K562 (cell line): ENCODE data around the gene EIF1. TPM values are rescaled to one million over a fixed set of nuclear protein-coding genes. Genes with fewer than 3 reads are reported as not detected.
"Not testable (repeated sequence)": the region's sequence is repeated elsewhere in the genome, so short reads cannot be mapped to it uniquely, and the experiment has no call there.

ENCODE experiments used
- ATAC-seq: fragments of 200-7000 bp; cut with Tn5 transposase; 3 replicates; pipeline ENCODE4 v1.9.1; 2020; ENCODE audit warnings: moderate library complexity
- BruUV-seq: library from RNA; stranded (reverse); fragments of 400-500 nt; replicated peaks from 2 replicates; lab custom pipeline; 2021; lab: Mats Ljungman, UMichigan
- CTCF ChIA-PET: fragments of 300-600 bp; formaldehyde crosslinking; extraction: SDS; loops from one replicate; lab custom pipeline; 2021; ENCODE audit warnings: low intra/inter-chr PET ratio; lab: Yijun Ruan, JAX
- POLR2A ChIA-PET: fragments of 300-600, 350-650 bp; sonication (Branson Sonifier 250); formaldehyde crosslinking; extraction: SDS; loops from one replicate; lab custom pipeline; 2021; ENCODE audit warnings: antibody characterized with exemption, inconsistent platforms; lab: Yijun Ruan, JAX
- DNase-seq, 4 experiments: peaks; one replicate each; pipeline versions ENCODE4 v3.0.0 to v3.0.0-alpha.2; 2011 to 2018; ENCODE audit warnings: low spot score in 3 of 4, mixed read lengths in 3 of 4; ENCODE audit errors: extremely low read depth in 1 of 4
- FAIRE-seq: peaks from 2 replicates; lab custom pipeline; 2011; peaks lifted over from hg19 to GRCh38; lab: Jason Lieb, UNC
- H2AFZ ChIP-seq: 2 replicates; pipeline ENCODE4 v1.6.0; 2011; ENCODE audit warnings: low read depth, low read length, control low read depth, inconsistent platforms
- H3K27ac ChIP-seq: fragments of 200-600 bp; 3 replicates; pipeline ENCODE4 v1.8.0; 2011; ENCODE audit warnings: low read depth, mild to moderate bottlenecking, control low read depth, inconsistent platforms, low read length, moderate library complexity, mixed read lengths; ENCODE audit errors: extremely low read depth
- H3K27me3 ChIP-seq, 2 experiments: fragments of 300-600 bp in 1 of 2; 2 replicates in 1 of 2; 3 replicates in 1 of 2; pipeline versions ENCODE4 v1.6.0 to v1.8.0; 2011; ENCODE audit warnings: inconsistent platforms in 2 of 2, low read length in 2 of 2, mild to moderate bottlenecking in 1 of 2, mixed read lengths in 1 of 2, moderate library complexity in 1 of 2; ENCODE audit not compliant: control insufficient read depth in 2 of 2, insufficient read depth in 2 of 2
- H3K36me3 ChIP-seq: fragments of 300-600 bp; 3 replicates; pipeline ENCODE4 v1.8.0; 2011; ENCODE audit warnings: mild to moderate bottlenecking, low read length, inconsistent platforms; ENCODE audit not compliant: control insufficient read depth, insufficient read depth
- H3K4me1 ChIP-seq, 2 experiments: fragments of 200-600 bp in 1 of 2; replicated peaks in 1 of 2; 2 replicates in 1 of 2; 3 replicates in 1 of 2; pipeline versions ENCODE4 v1.5.1 to v1.8.0; 2011; ENCODE audit warnings: inconsistent platforms in 2 of 2, low read length in 2 of 2, mild to moderate bottlenecking in 1 of 2, mixed read lengths in 1 of 2, moderate library complexity in 1 of 2; ENCODE audit not compliant: control insufficient read depth in 2 of 2, insufficient read depth in 2 of 2
- H3K4me2 ChIP-seq: 2 replicates; pipeline ENCODE4 v1.6.1; 2011; ENCODE audit warnings: low read length, control low read depth, inconsistent platforms, mixed read lengths; ENCODE audit not compliant: insufficient read depth
- H3K4me3 ChIP-seq: fragments of 200-600 bp; sonication (generic), shearing (Covaris generic); 2 replicates; pipeline ENCODE4 v1.5.1; 2016; ENCODE audit warnings: control low read depth, inconsistent platforms
- H3K79me2 ChIP-seq: fragments of 200-600 bp; 3 replicates; pipeline ENCODE4 v1.8.0; 2011; ENCODE audit warnings: low read length, inconsistent platforms; ENCODE audit not compliant: control insufficient read depth, insufficient read depth
- H3K9ac ChIP-seq, 2 experiments: 2 replicates each; pipeline versions ENCODE4 v1.6.0 to v1.6.1; 2011; ENCODE audit warnings: low read depth in 2 of 2, low read length in 2 of 2, control low read depth in 1 of 2, inconsistent platforms in 1 of 2, mild to moderate bottlenecking in 1 of 2, mixed read lengths in 1 of 2; ENCODE audit not compliant: insufficient read depth in 1 of 2
- H3K9me1 ChIP-seq: one replicate; pipeline ENCODE4 v1.6.0; 2011; ENCODE audit warnings: inconsistent platforms, mild to moderate bottlenecking, low read length, moderate library complexity; ENCODE audit not compliant: control insufficient read depth, insufficient read depth
- H3K9me3 ChIP-seq: replicated peaks from 2 replicates; pipeline ENCODE4 v1.5.1; 2011; ENCODE audit warnings: low read depth, low read length, inconsistent platforms; ENCODE audit not compliant: control insufficient read depth, insufficient read depth
- H4K20me1 ChIP-seq: replicated peaks from 2 replicates; pipeline ENCODE4 v1.6.1; 2011; ENCODE audit warnings: low read length, inconsistent platforms, mixed read lengths; ENCODE audit not compliant: control insufficient read depth, insufficient read depth
- ATF3 ChIP-seq, 2 experiments: fragments of 450-650 bp in 1 of 2; sonication (generic) in 1 of 2; formaldehyde crosslinking in 1 of 2; IDR thresholded peaks in 1 of 2; conservative IDR thresholded peaks in 1 of 2; 2 replicates each; pipeline versions ENCODE4 v1.6.1 to v1.8.1; 2016 to 2023; ENCODE audit warnings: mild to moderate bottlenecking in 2 of 2, moderate library complexity in 2 of 2, inconsistent platforms in 1 of 2, missing genetic modification reagents in 1 of 2
- CEBPB ChIP-seq: fragments of 450-650 bp; IDR thresholded peaks from 2 replicates; pipeline ENCODE4 v1.6.1; 2016; ENCODE audit warnings: missing genetic modification characterization, missing compliant biosample characterization
- CREB3 ChIP-seq: fragments of 450-650 bp; conservative IDR thresholded peaks from 2 replicates; pipeline ENCODE4 v1.6.1; 2016; ENCODE audit warnings: missing genetic modification characterization, low read depth, mild to moderate bottlenecking, missing compliant biosample characterization, moderate library complexity
- DMBX1 ChIP-seq: fragments of 250-450 bp; sonication (Bioruptor Pico); IDR thresholded peaks from 2 replicates; pipeline ENCODE4 v1.8.0; 2022; ENCODE audit warnings: inconsistent platforms, mild to moderate bottlenecking, moderate library complexity, borderline replicate concordance
- ELF2 ChIP-seq: fragments of 250-450 bp; sonication (Bioruptor Pico); IDR thresholded peaks from 2 replicates; pipeline ENCODE4 v1.5.0; 2021; ENCODE audit warnings: mild to moderate bottlenecking
- NR2C1 ChIP-seq, 2 experiments: fragments of 450-650 bp; IDR thresholded peaks; 2 replicates each; pipeline ENCODE4 v1.6.1; 2017; ENCODE audit warnings: mild to moderate bottlenecking in 2 of 2, antibody characterized with exemption in 1 of 2, inconsistent platforms in 1 of 2, missing compliant biosample characterization in 1 of 2, missing genetic modification characterization in 1 of 2
- RREB1 ChIP-seq: fragments of 250-450 bp; sonication (Bioruptor Pico); IDR thresholded peaks from 2 replicates; pipeline ENCODE4 v1.4.0; 2020
- SMAD4 ChIP-seq: fragments of 250-450 bp; sonication (Bioruptor Pico); conservative IDR thresholded peaks from 2 replicates; pipeline ENCODE4 v1.8.0; 2021; ENCODE audit warnings: inconsistent platforms, mild to moderate bottlenecking, moderate library complexity
- ZNF384 ChIP-seq: IDR thresholded peaks from 2 replicates; pipeline ENCODE4 v1.6.1; 2012; ENCODE audit warnings: low read depth, low read length, improper control_type of control experiment
- ZNF583 ChIP-seq: fragments of 250-450 bp; sonication (Bioruptor Pico); IDR thresholded peaks from 2 replicates; pipeline ENCODE4 v1.4.0; 2020
- ZNF589 ChIP-seq: fragments of 200-800 bp; sonication (Bioruptor generic); IDR thresholded peaks from 2 replicates; pipeline ENCODE4 v1.6.1; 2016; ENCODE audit warnings: low read depth, missing genetic modification characterization, missing compliant biosample characterization
- WGBS: fragments of 100-300 bp; shearing (Covaris generic); methylation state at CpG from one replicate; pipeline ENCODE4 v1.1.6; 2016; ENCODE audit warnings: low coverage, mixed read lengths; ENCODE audit not compliant: insufficient coverage; ENCODE audit errors: missing lambda C conversion rate; 5-methylcytosine and 5-hydroxymethylcytosine counted together
- in situ Hi-C: fragments of 300-500 bp; cut with MboI; formaldehyde crosslinking; loops from 4 replicates; pipeline ENCODE4 v1.15.0; 2018; ENCODE audit warnings: inconsistent platforms, mixed read lengths
- intact Hi-C: fragments of 100-400 bp; cut with micrococcal nuclease; formaldehyde crosslinking; loops from 2 replicates; pipeline ENCODE4 v1.14.2; 2022
- polyA plus RNA-seq, 8 experiments: library from polyadenylated mRNA; depleted of rRNA in 4 of 8; stranded (reverse) in 5 of 8; unstranded in 3 of 8; fragments of >200 nt; fragmentation: Nextera tagmentation in 2 of 8; fragmentation: Illumina TruSeq in 1 of 8; extraction: Ambion mirVana in 2 of 8; extraction: Trizol in 1 of 8; gene quantifications; 2 replicates each; pipeline versions ENCODE4 v1.2.1 to v1.2.3, GENCODE V29; 2011 to 2014; ENCODE audit warnings: inconsistent platforms in 1 of 8, missing spikeins in 1 of 8
- total RNA-seq, 7 experiments: library from RNA; depleted of rRNA in 6 of 7; stranded (reverse); fragments of >200 nt in 6 of 7; fragmentation: Illumina TruSeq in 2 of 7; extraction: Trizol in 2 of 7; gene quantifications; 2 replicates each; pipeline versions ENCODE4 v1.2.1 to v1.2.3, GENCODE V29; 2011 to 2021; ENCODE audit warnings: low replicate concordance in 1 of 7

EIF1 gene
- total and polyA plus RNA-seq, 9 of the 15 experiments (the other 6 are each of a cell fraction or from before 2014, with no cell fraction given): 67.0 to 1,204 (median 320) TPM

GRCh38 chr17:41675157-41676057 is 13.3 kb upstream of the EIF1 start:
- DNase-seq; H4K20me1 ChIP-seq; H3K36me3 ChIP-seq; H3K4me3 ChIP-seq; ATAC-seq; H3K9ac ChIP-seq; in situ Hi-C loops; H3K79me2 ChIP-seq; FAIRE-seq; H3K27me3 ChIP-seq; H3K4me2 ChIP-seq; BruUV-seq; H3K9me3 ChIP-seq; H3K9me1 ChIP-seq; CTCF ChIA-PET; intact Hi-C loops; TF ChIP-seq NR2C1 (IDR thresholded peaks at IDR 0.05); ATF3 (CRISPR knock-in tag; conservative IDR thresholded peaks at IDR 0.05): not testable (repeated sequence)
- peak overlapping the region; percentile 8 for H2AFZ ChIP-seq
- 71% methylated on average over 7 of the region's 7 CpGs for WGBS
- peaks cover 16 to 40% of the 10 kb centered on the region in 2 experiments for H3K4me1 ChIP-seq
- POLR2A ChIA-PET: interaction anchor here (1.0 to 9.1 kb wide), 4 partner anchors 8 to 27 kb away, joined by 4 to 406 read pairs (median 6); partner anchors contain the start of gene EIF1
- peak overlapping the region; percentile 38; the same call in 1 of the 3 replicates for H3K27ac ChIP-seq
- TF ChIP-seq NR2C1 (tag; IDR thresholded peaks at IDR 0.05): peak; percentile 45; the same call in 1 of the 2 replicates
- TF ChIP-seq ZNF384: peak; percentile 21; the same call in 1 of the 2 replicates
- peak; percentile 30; the same call in 1 of the 2 replicates for TF ChIP-seq ZNF583 (CRISPR knock-in tag)
- TF ChIP-seq ATF3 (IDR thresholded peaks at IDR 0.05): peak; percentile 78
- 0 out of 2 replicates have a peak, but pooled peaks have one; percentile 52 for TF ChIP-seq SMAD4 (CRISPR knock-in tag)
- peak; percentile 65; the same call in 1 of the 2 replicates for TF ChIP-seq ELF2 (CRISPR knock-in tag)
- TF ChIP-seq ZNF589 (CRISPR knock-in tag): peak; percentile 46
- 0 out of 2 replicates have a peak, but pooled peaks have one; percentile 50 for TF ChIP-seq CEBPB (tag)
- TF ChIP-seq DMBX1 (CRISPR knock-in tag): 0 out of 2 replicates have a peak, but pooled peaks have one; percentile 12
- TF ChIP-seq CREB3 (tag): peak; percentile 55; the same call in 1 of the 2 replicates
- 0 out of 2 replicates have a peak, but pooled peaks have one; percentile 55 for TF ChIP-seq RREB1 (CRISPR knock-in tag)
